HepG2 (cell line): ENCODE results near the gene AKR1C2. TPM values are rescaled to one million over a fixed set of nuclear protein-coding genes. Genes with fewer than 3 reads are reported as not detected.

Experiments
- BRD4 ChIP-seq: sonication (generic); formaldehyde crosslinking; IDR thresholded peaks from 2 replicates; pipeline ENCODE4 v1.4.0; 2020; ENCODE audit warnings: missing genetic modification reagents
- CEBPZ ChIP-seq: IDR thresholded peaks from 2 replicates; pipeline ENCODE4 v1.6.1; 2012; ENCODE audit warnings: low read length, improper control_type of control experiment
- CTCF ChIP-seq: sonication (generic); formaldehyde crosslinking; IDR thresholded peaks from 2 replicates; pipeline ENCODE4 v1.5.0; 2020; ENCODE audit warnings: mild to moderate bottlenecking, missing genetic modification reagents, moderate library complexity
- HNRNPLL ChIP-seq: fragments of 200-400 bp; formaldehyde crosslinking; IDR thresholded peaks from 2 replicates; pipeline ENCODE4 v1.6.1; 2017; ENCODE audit warnings: mild to moderate bottlenecking, low read depth, low read length; ENCODE audit not compliant: poor library complexity, severe bottlenecking
- JUNB ChIP-seq: sonication (generic); formaldehyde crosslinking; IDR thresholded peaks from 2 replicates; pipeline ENCODE4 v1.8.0; 2022; ENCODE audit warnings: missing genetic modification reagents, mild to moderate bottlenecking, borderline replicate concordance
- KDM2A ChIP-seq: sonication (generic); formaldehyde crosslinking; IDR thresholded peaks from 2 replicates; pipeline ENCODE4 v1.4.0; 2020; ENCODE audit warnings: low read depth, missing genetic modification reagents, borderline replicate concordance
- PPARG ChIP-seq: conservative IDR thresholded peaks from 2 replicates; pipeline ENCODE4 v1.6.1; 2016; ENCODE audit warnings: missing biosample characterization, missing genetic modification reagents
- PRDM15 ChIP-seq: sonication (generic); formaldehyde crosslinking; IDR thresholded peaks from 2 replicates; pipeline ENCODE4 v1.4.0; 2020; ENCODE audit warnings: missing genetic modification reagents
- RXRA ChIP-seq: sonication (generic); formaldehyde crosslinking; IDR thresholded peaks from 2 replicates; pipeline ENCODE4 v1.5.1; 2020; ENCODE audit warnings: missing genetic modification reagents
- TIGD3 ChIP-seq: sonication (generic); formaldehyde crosslinking; IDR thresholded peaks from 2 replicates; pipeline ENCODE4 v1.5.1; 2020; ENCODE audit warnings: mild to moderate bottlenecking, missing genetic modification reagents, borderline replicate concordance
- WIZ ChIP-seq: sonication (generic); formaldehyde crosslinking; IDR thresholded peaks from 2 replicates; pipeline ENCODE4 v1.5.1; 2020; ENCODE audit warnings: mild to moderate bottlenecking, missing genetic modification reagents
- ZBTB49 ChIP-seq: sonication (generic); formaldehyde crosslinking; IDR thresholded peaks from 2 replicates; pipeline ENCODE4 v1.4.0; 2020; ENCODE audit warnings: missing genetic modification reagents, borderline replicate concordance
- ZIK1 ChIP-seq: sonication (generic); formaldehyde crosslinking; IDR thresholded peaks from 2 replicates; pipeline ENCODE4 v1.5.0; 2020; ENCODE audit warnings: mild to moderate bottlenecking, low read depth, missing genetic modification reagents, borderline replicate concordance
- ZNF124 ChIP-seq: sonication (generic); formaldehyde crosslinking; IDR thresholded peaks from 2 replicates; pipeline ENCODE4 v1.4.0; 2020; ENCODE audit warnings: missing genetic modification reagents
- ZNF335 ChIP-seq: sonication (generic); formaldehyde crosslinking; IDR thresholded peaks from 2 replicates; pipeline ENCODE4 v1.4.0; 2020; ENCODE audit warnings: missing genetic modification reagents
- ZZZ3 ChIP-seq: sonication (generic); formaldehyde crosslinking; IDR thresholded peaks from 2 replicates; pipeline ENCODE4 v1.4.0; 2020; ENCODE audit warnings: missing genetic modification reagents, mild to moderate bottlenecking, borderline replicate concordance
- polyA plus RNA-seq, 8 experiments: library from polyadenylated mRNA; depleted of rRNA in 3 of 8; stranded (reverse) in 7 of 8; unstranded in 1 of 8; fragments of >200 nt; fragmentation: Illumina TruSeq in 4 of 8; extraction: Trizol in 4 of 8; gene quantifications; 2 replicates each; pipeline versions ENCODE4 v1.2.1 to v1.2.3, GENCODE V29; 2011 to 2016; ENCODE audit warnings: low read depth in 4 of 8, missing spikeins in 1 of 8, mixed read lengths in 1 of 8; ENCODE audit not compliant: insufficient read depth in 1 of 8
- total RNA-seq, 5 experiments: library from RNA; depleted of rRNA; stranded (reverse); fragments of >200 nt; fragmentation: Illumina TruSeq; extraction: Trizol; gene quantifications; 2 replicates each; pipeline ENCODE4 v1.2.3, GENCODE V29; 2016; ENCODE audit warnings: low read depth in 1 of 5

The AKR1C2 gene
- total and polyA plus RNA-seq, 2 of the 13 experiments (the other 11 are each of a cell fraction or from before 2014, with no cell fraction given) = 140 to 900 TPM

GRCh38 chr10:4981722-4982471, 21.8 kb downstream of the AKR1C2 start (continued):
- TF ChIP-seq ZBTB49 (no peak), CTCF (CRISPR knock-in tag) (peak; percentile 78), WIZ (CRISPR knock-in tag) (no peak), RXRA (CRISPR knock-in tag) (no peak; the same call in 1 of the 2 replicates), ZZZ3 (CRISPR knock-in tag) (no peak), PPARG (no peak), ZNF124 (no peak), PRDM15 (CRISPR knock-in tag) (no peak), KDM2A (CRISPR knock-in tag) (peak; percentile 99), BRD4 (CRISPR knock-in tag) (no peak), TIGD3 (CRISPR knock-in tag) (no peak), ZIK1 (no peak), ZNF335 (CRISPR knock-in tag) (no peak), CEBPZ (no peak), HNRNPLL (no peak), JUNB (CRISPR knock-in tag) (no peak)
